Activated CD4-positive, CD25-positive, alpha-beta regulatory T cell treated with anti-CD3 and anti-CD28 coated beads, Interleukin-2, amount 50 U/mL, for 16 hours (primary cell): Measurements from ENCODE around the gene CFAP90.

Experiments used
- DNase-seq: peaks from one replicate; pipeline ENCODE4 v3.0.0-alpha.2; 2020; ENCODE audit warnings: low read depth, low spot score

CFAP90 gene, protein sequence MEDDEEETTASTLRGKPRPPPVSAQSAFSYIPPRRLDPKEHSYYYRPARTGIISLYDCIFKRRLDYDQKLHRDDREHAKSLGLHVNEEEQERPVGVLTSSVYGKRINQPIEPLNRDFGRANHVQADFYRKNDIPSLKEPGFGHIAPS

GRCh38 chr5:7850395-7851239 lies at the start of gene CFAP90:
Gene CFAP90, minus strand, starts transcription at chr5:7851133. Its CDS starts 112 bp downstream, at chr5:7851021.
- DNase-seq = no peak

- no peak for DNase-seq
Measured at GRCh38 chr5:7897014-7897600, 46.2 kb upstream of the CFAP90 start.

DNA sequence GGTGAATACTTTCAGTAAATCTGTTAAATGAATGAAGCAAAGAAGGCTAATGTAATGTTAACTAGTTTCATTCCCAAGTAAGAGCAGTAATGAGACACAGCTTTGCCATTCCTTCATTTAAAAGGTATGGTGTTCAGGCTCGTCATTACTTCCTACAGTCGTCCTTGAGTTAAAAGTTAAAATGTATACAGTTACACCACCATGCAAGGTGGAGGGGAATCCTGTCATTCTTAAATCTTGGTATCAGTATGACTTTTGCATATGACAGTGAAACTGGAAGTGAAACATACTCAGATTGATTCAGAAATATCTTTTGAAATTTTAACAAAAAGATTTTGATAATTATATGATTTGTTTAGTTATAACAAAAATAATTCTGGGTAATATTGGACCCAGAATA lies 43.9 kb upstream of the CFAP90 start:
- no peak for DNase-seq

- no peak for DNase-seq
Measured at GRCh38 chr5:7894439-7894838, 43.5 kb upstream of the CFAP90 start.

DNA sequence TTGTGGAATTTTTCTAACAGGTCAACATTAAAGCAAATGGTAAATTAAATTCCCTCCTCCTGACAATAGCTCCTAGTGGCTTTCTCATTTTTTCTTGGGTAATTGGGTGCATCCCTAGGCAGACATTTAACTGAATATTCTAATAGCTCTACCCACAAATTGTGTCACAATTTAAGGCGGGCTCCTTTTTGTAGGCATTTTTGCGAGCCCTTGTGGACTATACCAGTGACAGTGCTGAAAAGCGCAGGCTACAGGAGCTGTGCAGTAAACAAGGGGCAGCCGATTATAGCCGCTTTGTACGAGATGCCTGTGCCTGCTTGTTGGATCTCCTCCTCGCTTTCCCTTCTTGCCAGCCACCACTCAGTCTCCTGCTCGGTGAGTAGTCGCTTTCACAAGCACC lies 38.0 kb upstream of the CFAP90 start:
- no peak for DNase-seq

GRCh38 chr5:7886849-7887475 lies 36.0 kb upstream of the CFAP90 start:
- no peak for DNase-seq

DNA sequence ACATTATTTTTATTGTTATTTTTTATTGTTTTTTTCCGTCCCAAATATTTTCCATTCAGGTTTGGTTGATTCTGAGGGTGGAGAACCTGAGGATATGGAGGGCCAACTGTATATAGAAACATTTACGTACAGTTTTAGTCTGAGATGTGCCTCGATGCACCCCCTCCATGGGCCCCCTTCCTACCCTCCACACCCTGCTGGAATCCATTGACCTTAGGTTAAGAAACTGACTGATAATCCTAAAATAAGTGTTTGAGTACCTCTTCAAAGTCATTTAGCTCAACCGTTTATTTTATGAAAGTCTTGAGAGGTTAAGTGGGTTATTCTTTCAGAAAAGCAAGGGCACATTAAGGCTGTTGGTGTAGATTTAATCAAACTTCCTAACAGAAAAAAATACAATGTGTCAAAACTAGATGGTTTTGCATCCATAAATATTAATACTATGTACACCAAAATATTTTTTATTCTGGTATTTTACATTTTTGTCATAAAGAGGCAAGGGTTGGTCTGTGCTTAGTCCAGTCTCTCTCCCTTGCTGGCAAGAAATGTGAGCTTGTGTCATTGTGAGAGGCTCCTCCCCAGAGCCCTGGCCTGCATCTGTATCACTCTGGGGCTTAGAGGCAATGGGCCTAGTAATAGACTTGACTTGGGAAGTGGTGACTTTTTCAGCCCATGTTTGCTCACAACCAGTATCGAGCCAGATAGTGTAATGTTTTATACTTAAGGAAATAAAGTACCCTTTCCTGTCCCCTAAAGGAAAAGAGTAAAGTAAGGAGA lies 33.7 kb upstream of the CFAP90 start:
- no peak for DNase-seq

DNA sequence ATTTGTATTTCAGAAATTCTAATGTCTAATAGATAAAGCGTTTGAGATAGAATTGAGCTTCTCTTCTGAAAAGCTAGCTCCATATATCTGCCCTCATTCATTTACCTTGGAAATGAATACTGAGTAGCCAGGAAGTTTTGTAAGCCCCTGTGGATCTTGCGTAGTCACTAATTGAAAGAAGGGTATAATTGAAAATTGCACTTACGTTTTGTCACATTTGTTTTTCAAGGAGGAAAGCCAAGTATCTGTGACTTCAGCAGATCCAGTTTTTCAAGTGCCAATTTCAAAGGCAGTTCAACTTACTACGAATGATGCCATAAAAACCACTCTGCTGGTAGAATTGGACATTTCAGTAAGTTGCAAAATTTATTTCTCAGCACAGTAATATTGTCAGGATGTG lies 32.0 kb upstream of the CFAP90 start:
- DNase-seq = no peak

- no peak for DNase-seq
Measured at GRCh38 chr5:7881816-7882215, 30.9 kb upstream of the CFAP90 start.

GRCh38 chr5:7881091-7881490 lies 30.2 kb upstream of the CFAP90 start:
- no peak for DNase-seq

- no peak for DNase-seq
Measured at GRCh38 chr5:7878381-7878873, 27.5 kb upstream of the CFAP90 start.

- DNase-seq = no peak
Measured at GRCh38 chr5:7877851-7878250, 26.9 kb upstream of the CFAP90 start.

DNA sequence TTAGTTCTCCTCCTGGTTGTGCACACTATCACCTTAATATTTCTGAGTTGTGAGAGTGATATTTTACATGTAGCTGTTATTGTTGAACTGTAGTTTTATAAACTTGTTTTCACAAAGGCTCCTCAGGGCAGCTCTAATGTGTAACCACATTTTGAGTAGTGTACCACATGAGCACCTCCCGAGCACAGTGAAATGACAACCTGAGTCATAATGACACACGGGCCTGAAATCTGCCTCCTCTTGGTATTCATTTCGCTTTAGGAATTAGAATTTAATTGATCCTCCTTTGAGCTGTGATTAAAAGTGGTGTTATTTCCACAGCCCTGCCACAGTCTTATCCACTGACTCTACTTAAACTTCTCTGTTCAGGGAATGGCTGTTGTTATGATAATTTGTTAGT lies 25.9 kb upstream of the CFAP90 start:
- no peak for DNase-seq

GRCh38 chr5:7875151-7875550 lies 24.2 kb upstream of the CFAP90 start:
- DNase-seq = no peak

DNA sequence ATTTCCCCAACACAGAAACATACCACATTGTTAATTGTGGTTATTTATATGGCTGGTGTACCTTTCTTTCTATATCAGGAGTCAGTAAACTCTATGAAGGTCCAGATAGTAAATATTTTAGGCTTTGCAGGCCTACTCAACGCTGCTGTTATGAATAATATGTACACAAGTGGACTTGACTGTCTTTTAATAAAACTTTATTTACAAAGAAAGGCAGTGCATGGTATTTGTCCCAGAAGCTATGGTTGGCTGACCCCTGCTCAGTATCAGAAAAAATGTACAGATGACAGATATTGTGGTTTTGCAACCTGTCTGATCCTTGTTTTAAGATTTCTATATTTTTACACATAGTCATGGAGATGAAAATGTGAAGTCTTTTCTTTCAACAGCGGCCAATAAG lies 23.7 kb upstream of the CFAP90 start:
- DNase-seq = no peak

DNA sequence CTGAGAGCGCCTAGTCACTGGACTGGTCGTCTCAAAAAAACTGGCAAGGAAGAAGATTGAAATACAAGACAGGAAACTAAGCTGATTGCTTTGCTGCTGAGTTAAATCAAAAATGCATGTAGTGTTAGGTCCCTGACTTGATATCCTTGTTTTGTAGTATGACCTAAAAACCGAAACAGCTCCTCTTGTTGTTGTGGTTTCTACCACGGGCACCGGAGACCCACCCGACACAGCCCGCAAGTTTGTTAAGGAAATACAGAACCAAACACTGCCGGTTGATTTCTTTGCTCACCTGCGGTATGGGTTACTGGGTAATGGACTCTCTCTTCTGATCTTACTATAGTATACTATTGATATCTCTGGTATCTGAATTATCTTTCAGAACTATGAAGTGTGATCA lies 22.3 kb upstream of the CFAP90 start:
- DNase-seq = no peak

- DNase-seq = no peak
Measured at GRCh38 chr5:7872517-7873130, 21.7 kb upstream of the CFAP90 start.

DNA sequence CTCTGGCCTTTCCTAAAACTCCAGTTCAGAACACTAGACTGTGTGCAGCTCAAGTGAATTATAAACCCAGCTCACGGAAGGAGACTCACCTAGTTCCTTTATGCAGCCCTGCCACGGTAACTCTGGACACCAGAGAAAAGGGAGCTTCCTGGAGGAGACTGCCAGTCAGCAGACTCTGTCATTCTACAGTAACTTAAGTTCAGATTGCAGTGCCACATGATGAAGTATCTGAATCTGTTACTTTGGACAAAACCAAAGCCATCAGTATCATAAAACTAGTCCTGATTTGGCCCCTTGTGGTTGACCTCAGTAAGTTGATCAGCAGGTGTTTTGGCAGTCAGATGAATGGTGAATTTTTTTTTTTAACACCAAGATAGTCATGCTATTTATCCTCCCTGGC lies 20.7 kb upstream of the CFAP90 start:
- DNase-seq = no peak

GRCh38 chr5:7869474-7870136 lies 18.7 kb upstream of the CFAP90 start:
- no peak for DNase-seq

DNA sequence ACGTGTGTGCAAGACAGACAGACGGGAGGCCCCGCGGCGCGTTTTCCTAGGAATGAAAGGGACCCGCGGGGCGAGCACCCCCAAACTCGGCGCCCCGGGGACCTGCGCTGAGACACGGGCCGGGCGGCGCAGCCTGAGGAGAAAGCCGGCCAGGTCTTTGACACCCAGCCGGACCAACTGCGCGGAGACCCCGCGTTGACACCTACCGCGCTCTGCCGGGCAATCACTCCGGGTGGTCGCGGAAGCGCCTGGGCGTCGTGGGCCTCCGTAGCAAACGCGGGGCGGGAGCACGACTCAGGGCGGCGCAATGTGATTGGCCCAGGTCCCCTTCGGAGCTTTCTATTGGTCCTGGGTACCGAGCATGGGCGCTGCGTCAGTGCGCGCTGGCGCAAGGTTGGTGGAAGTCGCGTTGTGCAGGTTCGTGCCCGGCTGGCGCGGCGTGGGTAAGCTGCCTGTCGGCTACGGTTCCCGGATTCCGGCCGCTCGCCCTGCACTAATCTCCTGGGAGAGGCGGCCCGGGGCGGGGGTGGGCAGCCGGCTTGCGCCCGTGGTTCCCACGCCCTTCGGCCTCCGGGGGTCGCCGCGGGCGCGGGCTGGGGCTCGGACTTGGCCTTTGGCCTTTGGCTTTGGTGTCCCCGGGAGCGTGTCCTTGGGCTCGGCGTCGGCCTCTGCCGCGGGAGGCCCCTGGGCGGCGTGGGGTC lies 18.0 kb upstream of the CFAP90 start, which contains the start of the genes FASTKD3 and MTRR:
FASTKD3 (minus strand) TSS at position 259 of the 701 bp plus-strand sequence. CDS start 948 bp downstream, outside the sequence.
MTRR (plus strand) TSS at position 376 of the 701 bp plus-strand sequence. CDS start 1,647 bp downstream, outside the sequence.
- peak; percentile 81 for DNase-seq
